CD4-positive, alpha-beta T cell treated with Interferon alpha-2 for 1 hour (primary cell): Measurements from ENCODE around the gene IFITM10.

Experiments used
- DNase-seq, 2 donors: peaks; one replicate each; pipeline ENCODE4 v3.0.0-alpha.2; 2020 to 2022

IFITM10 gene

GRCh38 chr11:1750840-1751530, 590 bp upstream of the IFITM10 start:
- DNase-seq: no peak

GRCh38 chr11:1749395-1750351, 722 bp downstream of the IFITM10 start:
- DNase-seq: no peak

- DNase-seq: no peak
Observed at GRCh38 chr11:1748636-1749394, 1.6 kb downstream of the IFITM10 start.

- no peak for DNase-seq
Observed at GRCh38 chr11:1747753-1748635, 2.4 kb downstream of the IFITM10 start.

GRCh38 chr11:1746956-1747752, 3.2 kb downstream of the IFITM10 start:
- no peak for DNase-seq

DNA sequence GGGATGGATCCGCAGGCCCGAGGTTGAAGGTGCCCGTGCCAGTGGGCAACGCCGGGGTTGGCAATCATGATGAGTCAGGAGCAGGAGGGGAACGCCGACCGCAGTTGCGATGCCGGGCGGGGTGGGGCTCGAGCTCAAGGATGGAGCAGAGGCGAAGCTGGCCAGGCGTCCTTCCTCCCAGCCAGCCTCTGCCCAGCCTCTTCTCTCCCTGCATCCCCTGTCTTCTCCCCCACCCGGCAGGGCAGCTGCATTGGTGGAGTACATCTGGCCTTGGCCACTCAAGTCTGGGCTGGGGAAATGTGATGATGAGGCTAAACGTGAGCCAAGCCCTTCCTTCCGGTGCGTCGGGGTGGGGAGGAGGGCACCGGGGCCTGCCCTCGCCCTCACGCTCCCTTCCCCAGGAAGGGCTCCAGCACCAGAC, 3.9 kb downstream of the IFITM10 start:
- DNase-seq: no peak

DNA sequence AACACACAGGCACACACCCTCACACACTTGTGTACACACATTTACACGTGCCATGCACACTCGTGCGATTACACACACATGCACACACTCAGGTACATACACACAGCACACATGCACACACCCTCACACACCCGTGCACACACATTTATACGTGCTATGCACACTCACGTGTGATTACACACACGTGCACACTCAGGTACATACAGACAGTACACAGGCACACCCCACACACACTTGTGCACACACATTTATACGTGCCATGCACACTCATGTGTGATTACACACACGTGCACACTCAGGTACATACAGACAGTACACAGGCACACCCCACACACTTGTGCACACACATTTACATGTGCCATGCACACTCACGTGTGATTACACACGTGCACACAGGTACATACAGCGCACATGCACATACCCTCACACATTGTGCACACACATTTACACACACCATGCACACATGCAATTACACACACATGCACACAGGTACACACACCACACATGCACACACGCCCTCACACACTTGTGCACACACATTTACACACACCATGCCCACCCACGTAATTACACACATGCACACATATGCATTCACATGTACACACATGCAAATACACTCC, 4.6 kb downstream of the IFITM10 start:
- DNase-seq: no peak

DNA sequence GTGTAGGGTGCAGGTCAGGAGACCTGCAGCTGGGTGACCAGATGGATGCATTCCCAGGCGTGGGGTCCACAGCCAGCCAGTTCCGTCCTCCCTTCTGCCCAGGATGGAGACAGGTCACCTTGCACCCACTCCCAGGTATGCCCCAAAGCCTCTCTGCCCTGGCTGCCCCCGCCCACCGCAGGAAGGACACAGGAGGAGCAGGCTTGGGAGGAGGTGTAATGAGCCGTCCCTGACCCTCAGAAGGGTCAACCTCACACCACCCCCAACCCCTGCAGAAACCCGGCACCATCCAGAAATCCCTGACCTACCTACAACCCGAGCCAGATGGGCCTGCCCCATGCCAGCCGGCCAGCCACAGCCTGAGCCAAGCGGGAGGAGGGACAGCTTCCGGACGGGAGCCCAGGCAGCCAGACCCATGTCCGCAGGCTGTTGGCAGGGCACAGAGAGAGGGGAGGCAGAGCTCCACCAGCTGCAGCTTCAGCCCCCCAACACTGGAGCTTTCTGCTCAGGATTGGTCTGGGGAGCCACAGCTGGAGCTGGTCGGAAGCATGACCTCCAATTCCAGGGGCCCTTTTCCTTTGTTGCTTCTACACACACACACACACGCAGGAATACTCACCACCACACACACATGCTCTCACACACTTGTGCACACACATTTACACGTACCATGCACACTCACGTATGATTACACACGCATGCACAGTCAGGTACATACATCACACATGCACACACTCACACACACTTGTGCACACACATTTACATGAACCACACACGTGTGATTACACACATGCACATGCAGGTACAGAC, 5.3 kb downstream of the IFITM10 start:
- DNase-seq: no peak

DNA sequence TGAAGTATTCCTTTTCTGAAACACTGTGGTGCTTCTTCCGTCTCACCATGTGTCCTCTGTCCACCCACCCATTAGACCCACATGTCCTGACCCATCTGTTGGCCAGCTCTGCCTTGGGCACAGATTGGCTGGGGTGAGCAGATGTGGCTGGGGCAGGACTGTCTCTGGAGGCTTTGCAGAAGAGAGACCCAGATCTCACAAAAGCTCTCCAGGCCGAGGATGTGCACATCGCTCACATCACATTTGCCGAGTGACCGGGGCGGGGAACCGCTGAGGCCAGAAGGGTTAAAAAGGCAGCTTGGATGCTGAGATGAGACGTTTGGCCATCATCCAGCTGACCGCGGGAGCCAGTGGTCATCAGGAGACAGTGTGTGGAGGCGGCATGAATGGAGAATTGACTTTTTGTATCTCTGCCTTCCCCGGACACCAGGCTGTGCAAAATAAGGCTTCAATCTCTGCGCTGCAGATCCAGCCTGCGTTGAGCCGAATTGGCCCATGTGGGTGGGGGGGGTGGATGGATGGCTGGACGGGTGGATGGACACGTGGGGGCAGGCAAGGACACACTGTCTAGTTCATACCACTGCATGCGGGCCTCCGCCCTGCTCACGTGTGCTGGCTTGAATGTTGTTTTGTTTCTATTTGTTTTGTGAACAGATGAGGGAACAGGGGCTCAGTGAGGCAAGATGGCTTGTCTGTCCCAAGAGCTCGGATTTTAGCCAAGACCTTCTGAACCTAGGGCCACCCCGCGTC, 6.1 kb downstream of the IFITM10 start:
- no peak for DNase-seq

DNA sequence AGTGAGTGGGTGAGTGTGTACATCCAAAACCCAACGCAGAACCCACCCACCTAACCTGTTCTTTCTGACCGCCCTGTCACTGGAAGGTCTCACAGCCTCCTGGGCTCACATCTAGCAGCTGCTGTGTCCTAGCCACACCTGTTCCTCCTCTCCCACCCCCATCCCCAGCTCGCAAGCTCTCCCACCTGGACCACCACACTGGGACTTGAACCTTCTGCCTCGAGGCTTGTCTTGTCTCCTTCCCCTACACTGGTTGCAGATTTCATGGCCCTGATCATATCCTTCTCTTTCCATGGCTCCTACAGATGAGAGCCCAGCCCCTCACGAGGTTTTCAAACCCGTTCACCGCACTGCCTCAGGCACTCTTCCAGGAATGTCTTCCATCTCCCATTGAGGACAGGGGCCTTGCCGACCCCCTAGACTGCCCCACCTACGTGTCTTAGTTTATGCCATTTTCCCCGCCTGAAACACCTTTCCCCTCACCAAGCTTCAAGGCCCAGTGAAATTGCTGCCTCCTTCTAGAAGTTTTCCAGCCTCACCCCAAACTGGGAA, 6.7 kb downstream of the IFITM10 start:
- DNase-seq: no peak

DNA sequence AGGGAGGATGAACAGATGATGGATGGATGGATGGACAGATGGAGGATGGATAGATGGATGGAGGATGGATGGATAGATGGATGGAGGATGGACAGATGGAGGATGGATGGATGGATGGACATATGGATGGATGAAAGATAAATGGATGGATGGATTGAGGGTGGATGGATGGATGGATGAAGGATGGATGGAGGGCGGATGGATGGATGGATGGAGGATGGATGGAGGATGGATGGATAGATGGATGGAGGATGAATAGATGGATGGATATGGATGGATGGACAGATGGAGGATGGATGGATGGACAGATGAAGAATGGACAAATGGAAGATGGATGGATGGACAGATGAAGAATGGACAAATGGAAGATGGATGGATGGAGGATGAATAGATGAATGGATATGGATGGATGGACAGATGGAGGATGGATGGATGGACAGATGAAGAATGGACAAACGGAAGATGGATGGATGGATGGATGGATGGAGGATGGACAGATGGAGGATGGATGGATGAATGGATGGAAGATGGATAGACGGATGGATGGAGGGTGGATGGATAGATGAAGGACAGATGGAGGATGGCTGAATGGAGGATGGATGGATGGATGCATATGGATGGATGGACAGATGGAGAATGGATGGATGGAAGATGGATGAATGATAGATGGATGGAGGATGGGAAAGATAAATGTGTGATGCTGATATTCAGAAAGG, 7.4 kb downstream of the IFITM10 start:
- no peak for DNase-seq

DNA sequence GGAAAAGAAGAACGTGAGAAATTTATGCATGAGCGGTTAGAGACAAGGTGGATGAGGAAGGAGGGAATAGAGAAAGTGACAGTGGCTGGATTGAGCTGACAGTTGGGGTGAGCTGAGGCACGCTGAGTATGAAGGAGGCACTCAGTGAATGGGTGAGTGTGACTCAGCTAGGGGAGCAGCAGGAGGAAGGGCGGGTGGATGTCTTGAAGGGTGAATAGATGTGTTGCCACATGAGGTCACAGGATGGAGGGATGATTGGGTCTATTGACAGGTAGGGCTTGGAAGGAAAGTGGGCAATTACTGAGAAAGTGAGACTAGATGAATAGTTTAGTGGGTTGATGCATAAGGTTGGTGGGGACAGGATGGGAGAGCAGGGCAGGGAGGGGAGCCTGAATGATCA, 8.0 kb downstream of the IFITM10 start:
- DNase-seq: no peak

DNA sequence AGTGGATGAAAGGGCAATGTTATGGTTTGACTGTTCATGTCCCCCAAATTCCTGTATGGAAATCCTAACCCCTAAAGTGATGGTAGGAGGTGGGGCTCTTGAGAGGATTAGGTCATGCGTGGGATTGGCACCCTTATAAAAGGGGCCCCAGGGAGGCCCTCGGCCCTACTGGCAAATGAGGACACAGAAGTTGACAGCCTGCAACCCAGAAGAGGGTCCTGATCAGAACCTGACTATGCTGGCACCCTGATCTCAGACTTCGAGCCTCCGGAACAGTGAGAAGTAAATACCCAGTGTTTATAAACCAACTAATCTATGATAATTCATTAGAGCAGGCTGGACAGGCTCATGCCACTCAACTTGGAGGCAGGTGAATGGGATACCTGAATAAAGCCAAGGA, 8.7 kb downstream of the IFITM10 start:
- DNase-seq: no peak

GRCh38 chr11:1740786-1741530, 9.4 kb downstream of the IFITM10 start:
- no peak for DNase-seq

GRCh38 chr11:1739576-1739975, 10.8 kb downstream of the IFITM10 start:
- DNase-seq: no peak

GRCh38 chr11:1738380-1738779, 12.0 kb downstream of the IFITM10 start:
- DNase-seq: no peak

DNA sequence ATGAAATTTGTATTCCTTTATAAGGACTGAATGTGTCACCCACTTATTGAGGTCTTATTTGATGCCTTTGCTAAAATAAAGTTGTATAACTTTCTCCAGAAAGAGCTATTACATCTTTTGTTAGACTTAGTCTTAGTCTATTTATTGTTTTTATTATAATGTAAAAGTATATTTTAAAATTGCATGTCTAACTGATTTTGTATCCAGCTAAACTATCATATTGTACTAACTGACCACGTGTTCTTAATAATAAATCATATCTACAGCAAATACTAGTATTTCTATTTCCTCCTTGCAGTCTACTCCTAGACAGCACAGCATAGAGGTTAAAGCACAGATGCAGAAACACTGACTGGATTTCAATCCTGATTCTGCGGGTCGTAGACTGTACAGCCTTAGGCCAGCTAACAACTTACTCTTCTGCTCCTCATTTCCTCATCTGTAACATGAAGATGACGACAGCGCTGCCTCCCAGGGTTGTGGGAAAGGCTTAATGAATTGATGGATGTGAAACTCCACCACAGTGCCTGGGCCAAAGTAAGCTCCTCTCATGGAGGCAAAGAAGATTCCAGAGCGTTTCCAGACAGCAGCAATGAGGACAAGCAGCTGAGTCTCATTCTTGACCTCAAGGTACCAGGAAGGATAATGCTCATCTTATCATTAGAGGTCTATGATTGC, 13.2 kb downstream of the IFITM10 start:
- no peak for DNase-seq
